Karpas-422 (cell line): ENCODE data around the gene VPS72. TPM values are rescaled to one million over a fixed set of nuclear protein-coding genes. Genes with fewer than 3 reads are reported as not detected.

ENCODE experiments used
- DNase-seq: peaks from one replicate; pipeline ENCODE4 v3.0.0-alpha.2; 2015
- H2AFZ ChIP-seq: fragments of 200-600 bp; sonication (generic); 2 replicates; pipeline ENCODE4 v1.6.1; 2014; ENCODE audit warnings: antibody characterized with exemption, low read length, mixed read lengths
- H3K27ac ChIP-seq: fragments of 200-600 bp; sonication (generic); 2 replicates; pipeline ENCODE4 v1.5.1; 2014; ENCODE audit warnings: mild to moderate bottlenecking, low read length, moderate library complexity
- H3K27me3 ChIP-seq: fragments of 200-600 bp; sonication (generic); 2 replicates; pipeline ENCODE4 v1.6.1; 2014; ENCODE audit warnings: low read length, mixed read lengths
- H3K36me3 ChIP-seq: fragments of 200-600 bp; sonication (generic); 2 replicates; pipeline ENCODE4 v1.6.1; 2014; ENCODE audit warnings: low read length, mixed read lengths; ENCODE audit not compliant: insufficient read depth
- H3K4me1 ChIP-seq: fragments of 200-600 bp; sonication (generic); 2 replicates; pipeline ENCODE4 v1.6.1; 2014; ENCODE audit warnings: mild to moderate bottlenecking, low read length, mixed read lengths
- H3K4me2 ChIP-seq: fragments of 200-600 bp; sonication (generic); 2 replicates; pipeline ENCODE4 v1.6.1; 2014; ENCODE audit warnings: low read length, low read depth, mild to moderate bottlenecking; ENCODE audit not compliant: poor library complexity, severe bottlenecking
- H3K4me3 ChIP-seq: fragments of 200-600 bp; sonication (generic); 2 replicates; pipeline ENCODE4 v1.5.1; 2014; ENCODE audit warnings: mild to moderate bottlenecking, antibody characterized with exemption, low read length, mixed read lengths
- H3K79me2 ChIP-seq: fragments of 200-600 bp; sonication (generic); 2 replicates; pipeline ENCODE4 v1.6.1; 2014; ENCODE audit warnings: mild to moderate bottlenecking, low read length, mixed read lengths
- H3K9ac ChIP-seq: fragments of 200-600 bp; sonication (generic); 2 replicates; pipeline ENCODE4 v1.6.0; 2014; ENCODE audit warnings: low read length
- H3K9me2 ChIP-seq: fragments of 200-600 bp; sonication (generic), shearing (Covaris generic); replicated peaks from 2 replicates; pipeline ENCODE4 v1.6.0; 2014; ENCODE audit warnings: mild to moderate bottlenecking, low read length, moderate library complexity; ENCODE audit not compliant: insufficient read depth
- H3K9me3 ChIP-seq: fragments of 300-700, 200-600 bp; sonication (generic); 2 replicates; pipeline ENCODE4 v1.6.1; 2014; ENCODE audit warnings: low read length, mixed read lengths
- H4K20me1 ChIP-seq: fragments of 200-600 bp; sonication (generic); 2 replicates; pipeline ENCODE4 v1.6.1; 2014; ENCODE audit warnings: mild to moderate bottlenecking, antibody characterized with exemption, low read length, low read depth; ENCODE audit not compliant: insufficient read depth
- total RNA-seq: library from RNA; depleted of rRNA; stranded (reverse); fragments of >200 nt; shearing (Covaris generic); gene quantifications from 2 replicates; pipeline ENCODE4 v1.2.3, GENCODE V29; 2014; ENCODE audit warnings: low replicate concordance

The VPS72 gene
- total RNA-seq, 1 experiment from 2014 or later = 54.4 TPM

- Histone ChIP-seq H3K9me3 (no peaks in the 10 kb centered on the region), H3K4me1 (peaks cover 36% of the 10 kb centered on the region), H4K20me1 (no peaks in the 10 kb centered on the region), H3K9ac (peak within 1 kb of the TSS; percentile 77), H3K9me2 (no peaks in the 10 kb centered on the region), H3K79me2 (no peaks in the 10 kb centered on the region), H2AFZ (peak within 1 kb of the TSS; percentile 85), H3K4me3 (peak within 1 kb of the TSS; percentile 72), H3K4me2 (peak within 1 kb of the TSS; percentile 89), H3K27ac (no peak within 1 kb of the TSS), H3K36me3 (no peaks in the 10 kb centered on the region), H3K27me3 (no peaks in the 10 kb centered on the region)
- peak; percentile 94 for DNase-seq
These were observed 43.4 kb downstream of the VPS72 start, which contains the start of gene SEMA6C for GRCh38 chr1:151146412-151147131. Gene SEMA6C (minus strand): TSS chr1:151146631. CDS start chr1:151142621, 4,010 bp downstream.

- no peaks in the 10 kb centered on the region for H3K36me3 ChIP-seq
- peaks cover 36% of the 10 kb centered on the region for H3K4me1 ChIP-seq
- no peak for DNase-seq
- no peaks in the 10 kb centered on the region for H3K9me3 ChIP-seq
- H3K79me2 ChIP-seq = no peaks in the 10 kb centered on the region
- H3K9ac ChIP-seq = peak overlapping the region; percentile 64
- H4K20me1 ChIP-seq = no peaks in the 10 kb centered on the region
- peak overlapping the region; percentile 72 for H3K4me3 ChIP-seq
- peak overlapping the region; percentile 89 for H3K4me2 ChIP-seq
- no peaks in the 10 kb centered on the region for H3K27me3 ChIP-seq
- H2AFZ ChIP-seq = peak overlapping the region; percentile 81
- H3K9me2 ChIP-seq = no peaks in the 10 kb centered on the region
- H3K27ac ChIP-seq = no peak overlapping the region
These were observed 44.0 kb downstream of the VPS72 start for GRCh38 chr1:151146072-151146411.

GRCh38 chr1:151145304-151146071 lies 44.5 kb downstream of the VPS72 start:
- peaks cover 36% of the 10 kb centered on the region for H3K4me1 ChIP-seq
- H4K20me1 ChIP-seq = no peaks in the 10 kb centered on the region
- H3K9me3 ChIP-seq = no peaks in the 10 kb centered on the region
- H3K4me2 ChIP-seq = peak overlapping the region; percentile 89
- no peak overlapping the region for H3K9ac ChIP-seq
- H3K27ac ChIP-seq = no peak overlapping the region
- H3K27me3 ChIP-seq = no peaks in the 10 kb centered on the region
- no peaks in the 10 kb centered on the region for H3K79me2 ChIP-seq
- no peak overlapping the region for H2AFZ ChIP-seq
- peak overlapping the region; percentile 72; the same call in 1 of the 2 replicates for H3K4me3 ChIP-seq
- no peaks in the 10 kb centered on the region for H3K36me3 ChIP-seq
- H3K9me2 ChIP-seq = no peaks in the 10 kb centered on the region
- no peak for DNase-seq

GRCh38 chr1:151144474-151145303 lies 45.3 kb downstream of the VPS72 start:
- DNase-seq = peak; percentile 61
- Histone ChIP-seq H3K27ac (no peak overlapping the region), H3K27me3 (no peaks in the 10 kb centered on the region), H4K20me1 (no peaks in the 10 kb centered on the region), H3K4me3 (no peak overlapping the region), H3K9ac (peak overlapping the region; percentile 21; the same call in 1 of the 2 replicates), H3K9me2 (no peaks in the 10 kb centered on the region), H2AFZ (no peak overlapping the region), H3K9me3 (no peaks in the 10 kb centered on the region), H3K36me3 (no peaks in the 10 kb centered on the region), H3K4me2 (peak overlapping the region; percentile 27), H3K79me2 (no peaks in the 10 kb centered on the region), H3K4me1 (peaks cover 36% of the 10 kb centered on the region)

GRCh38 chr1:151143986-151144385 lies 46.0 kb downstream of the VPS72 start:
- Histone ChIP-seq H3K36me3 (no peaks in the 10 kb centered on the region), H4K20me1 (no peaks in the 10 kb centered on the region), H3K9me2 (no peaks in the 10 kb centered on the region), H3K4me1 (peaks cover 36% of the 10 kb centered on the region), H3K79me2 (no peaks in the 10 kb centered on the region), H3K4me2 (peak overlapping the region; percentile 27), H3K27me3 (no peaks in the 10 kb centered on the region), H3K9me3 (no peaks in the 10 kb centered on the region), H3K9ac (no peak overlapping the region), H3K4me3 (no peak overlapping the region), H2AFZ (no peak overlapping the region), H3K27ac (no peak overlapping the region)
- no peak for DNase-seq

- Histone ChIP-seq H3K79me2 (no peaks in the 10 kb centered on the region), H2AFZ (no peak overlapping the region), H3K4me1 (peaks cover 36% of the 10 kb centered on the region), H3K9ac (no peak overlapping the region), H3K27me3 (no peaks in the 10 kb centered on the region), H3K9me3 (no peaks in the 10 kb centered on the region), H4K20me1 (no peaks in the 10 kb centered on the region), H3K9me2 (no peaks in the 10 kb centered on the region), H3K4me3 (no peak overlapping the region), H3K4me2 (no peak overlapping the region), H3K27ac (no peak overlapping the region), H3K36me3 (no peaks in the 10 kb centered on the region)
- DNase-seq = no peak
These were observed 47.0 kb downstream of the VPS72 start for GRCh38 chr1:151143057-151143435.

- DNase-seq = no peak
- Histone ChIP-seq H3K79me2 (no peaks in the 10 kb centered on the region), H4K20me1 (no peaks in the 10 kb centered on the region), H3K9ac (no peak overlapping the region), H3K4me1 (peaks cover 36% of the 10 kb centered on the region), H3K36me3 (no peaks in the 10 kb centered on the region), H3K9me2 (no peaks in the 10 kb centered on the region), H3K9me3 (no peaks in the 10 kb centered on the region), H3K4me2 (no peak overlapping the region), H3K4me3 (no peak overlapping the region), H3K27me3 (no peaks in the 10 kb centered on the region), H3K27ac (no peak overlapping the region), H2AFZ (no peak overlapping the region)
These were observed 47.5 kb downstream of the VPS72 start for GRCh38 chr1:151142411-151143056.
